HTR-8/SVneo (cell line): Measurements from ENCODE around the gene GPC3.
"Not testable (repeated sequence)": the region's sequence is repeated elsewhere in the genome, so short reads cannot be mapped to it uniquely, and the experiment has no call there.

Experiments used
- DNase-seq: peaks from one replicate; pipeline ENCODE4 v3.0.0; 2011; ENCODE audit warnings: low spot score, mixed read lengths; ENCODE audit not compliant: insufficient read length
- FAIRE-seq: peaks from 2 replicates; lab custom pipeline; 2011; peaks lifted over from hg19 to GRCh38; lab: Jason Lieb, UNC

GPC3 gene

GRCh38 chrX:133908223-133908955 lies 77.0 kb downstream of the GPC3 start:
- no peak for FAIRE-seq
- DNase-seq, result no peak

- DNase-seq (no peak), FAIRE-seq (no peak)
Measured at GRCh38 chrX:133907606-133908005, 77.8 kb downstream of the GPC3 start.

- no peak for DNase-seq
- FAIRE-seq, result no peak
Measured at GRCh38 chrX:133905305-133905704, 80.1 kb downstream of the GPC3 start.

GRCh38 chrX:133897593-133898163 lies 87.7 kb downstream of the GPC3 start:
- FAIRE-seq (no peak), DNase-seq (no peak)

- DNase-seq (no peak), FAIRE-seq (no peak)
Measured at GRCh38 chrX:133892337-133892736, 93.1 kb downstream of the GPC3 start.

GRCh38 chrX:133888984-133889383 lies 96.4 kb downstream of the GPC3 start:
- DNase-seq, result no peak
- no peak for FAIRE-seq

GRCh38 chrX:133888084-133888483 lies 97.3 kb downstream of the GPC3 start:
- DNase-seq, FAIRE-seq: not testable (repeated sequence)

GRCh38 chrX:133884430-133885394 lies 100.7 kb downstream of the GPC3 start:
- DNase-seq, result no peak
- no peak for FAIRE-seq

- FAIRE-seq (no peak), DNase-seq (no peak)
Measured at GRCh38 chrX:133881893-133882292, 103.5 kb downstream of the GPC3 start.

GRCh38 chrX:133881007-133881406 lies 104.4 kb downstream of the GPC3 start:
- DNase-seq (no peak), FAIRE-seq (no peak)

- DNase-seq, result no peak
Measured at GRCh38 chrX:133880032-133880443, 105.4 kb downstream of the GPC3 start.

GRCh38 chrX:133878710-133879109 lies 106.7 kb downstream of the GPC3 start:
- FAIRE-seq (no peak), DNase-seq (no peak)

More at GRCh38 chrX:133880032-133880443, 105.4 kb downstream of the GPC3 start:
- no peak for FAIRE-seq

- no peak for FAIRE-seq
- DNase-seq, result no peak
Measured at GRCh38 chrX:133876646-133877045, 108.7 kb downstream of the GPC3 start.

GRCh38 chrX:133869270-133869669 lies 116.1 kb downstream of the GPC3 start:
- no peak for DNase-seq
- FAIRE-seq, result no peak

- DNase-seq, result no peak
Measured at GRCh38 chrX:133868682-133869081, 116.7 kb downstream of the GPC3 start.

GRCh38 chrX:133868250-133868649 lies 117.1 kb downstream of the GPC3 start:
- FAIRE-seq (no peak), DNase-seq (no peak)

More at GRCh38 chrX:133868682-133869081, 116.7 kb downstream of the GPC3 start:
- FAIRE-seq, result no peak

GRCh38 chrX:133865761-133866471 lies 119.5 kb downstream of the GPC3 start:
- no peak for FAIRE-seq

GRCh38 chrX:133864236-133864635 lies 121.2 kb downstream of the GPC3 start:
- DNase-seq (no peak), FAIRE-seq (no peak)

More at GRCh38 chrX:133865761-133866471, 119.5 kb downstream of the GPC3 start:
- DNase-seq, result no peak

- FAIRE-seq, result no peak
- no peak for DNase-seq
Measured at GRCh38 chrX:133859860-133860259, 125.5 kb downstream of the GPC3 start.

- FAIRE-seq (no peak), DNase-seq (no peak)
Measured at GRCh38 chrX:133859336-133859735, 126.1 kb downstream of the GPC3 start.
